Myometrial cell (primary cell): ENCODE data around the gene TTC17. TPM values are rescaled to one million over a fixed set of nuclear protein-coding genes. Genes with fewer than 3 reads are reported as not detected.

Experiments
- total RNA-seq: library from RNA; depleted of rRNA; stranded (reverse); fragments of >200 nt; gene quantifications from 2 replicates; pipeline ENCODE4 v1.2.3, GENCODE V29; 2015

Gene TTC17, protein sequence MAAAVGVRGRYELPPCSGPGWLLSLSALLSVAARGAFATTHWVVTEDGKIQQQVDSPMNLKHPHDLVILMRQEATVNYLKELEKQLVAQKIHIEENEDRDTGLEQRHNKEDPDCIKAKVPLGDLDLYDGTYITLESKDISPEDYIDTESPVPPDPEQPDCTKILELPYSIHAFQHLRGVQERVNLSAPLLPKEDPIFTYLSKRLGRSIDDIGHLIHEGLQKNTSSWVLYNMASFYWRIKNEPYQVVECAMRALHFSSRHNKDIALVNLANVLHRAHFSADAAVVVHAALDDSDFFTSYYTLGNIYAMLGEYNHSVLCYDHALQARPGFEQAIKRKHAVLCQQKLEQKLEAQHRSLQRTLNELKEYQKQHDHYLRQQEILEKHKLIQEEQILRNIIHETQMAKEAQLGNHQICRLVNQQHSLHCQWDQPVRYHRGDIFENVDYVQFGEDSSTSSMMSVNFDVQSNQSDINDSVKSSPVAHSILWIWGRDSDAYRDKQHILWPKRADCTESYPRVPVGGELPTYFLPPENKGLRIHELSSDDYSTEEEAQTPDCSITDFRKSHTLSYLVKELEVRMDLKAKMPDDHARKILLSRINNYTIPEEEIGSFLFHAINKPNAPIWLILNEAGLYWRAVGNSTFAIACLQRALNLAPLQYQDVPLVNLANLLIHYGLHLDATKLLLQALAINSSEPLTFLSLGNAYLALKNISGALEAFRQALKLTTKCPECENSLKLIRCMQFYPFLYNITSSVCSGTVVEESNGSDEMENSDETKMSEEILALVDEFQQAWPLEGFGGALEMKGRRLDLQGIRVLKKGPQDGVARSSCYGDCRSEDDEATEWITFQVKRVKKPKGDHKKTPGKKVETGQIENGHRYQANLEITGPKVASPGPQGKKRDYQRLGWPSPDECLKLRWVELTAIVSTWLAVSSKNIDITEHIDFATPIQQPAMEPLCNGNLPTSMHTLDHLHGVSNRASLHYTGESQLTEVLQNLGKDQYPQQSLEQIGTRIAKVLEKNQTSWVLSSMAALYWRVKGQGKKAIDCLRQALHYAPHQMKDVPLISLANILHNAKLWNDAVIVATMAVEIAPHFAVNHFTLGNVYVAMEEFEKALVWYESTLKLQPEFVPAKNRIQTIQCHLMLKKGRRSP
- total RNA-seq, result 22.5 and 25.7 TPM in 2 replicates

DNA sequence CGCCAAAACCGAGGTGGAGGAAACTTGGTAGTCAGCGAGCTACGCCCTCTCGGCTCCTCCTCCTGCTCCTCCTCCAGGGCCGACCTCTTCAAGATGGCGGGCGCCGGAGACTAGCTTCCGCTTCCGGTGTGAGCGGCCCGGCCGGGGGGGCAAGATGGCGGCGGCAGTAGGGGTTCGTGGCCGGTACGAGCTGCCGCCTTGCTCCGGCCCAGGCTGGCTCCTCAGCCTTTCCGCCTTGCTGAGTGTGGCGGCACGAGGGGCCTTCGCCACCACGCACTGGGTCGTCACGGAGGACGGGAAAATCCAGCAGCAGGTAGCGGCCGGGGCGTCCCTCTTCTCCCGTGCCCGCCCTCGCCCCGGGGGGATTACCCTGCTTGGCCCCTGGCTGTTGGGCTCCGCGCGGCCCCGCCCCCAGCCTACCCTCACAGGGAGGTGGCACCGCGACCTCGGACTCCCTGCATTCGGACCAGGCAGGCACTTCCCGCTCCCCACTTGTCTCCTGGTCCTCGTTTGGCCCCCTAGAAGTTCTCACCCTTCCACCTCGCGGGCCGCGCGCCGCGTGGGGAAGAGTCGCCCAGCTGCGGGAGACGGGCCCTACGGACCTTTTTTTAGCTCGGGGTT, at the start of gene TTC17:
Gene TTC17, plus strand, starts transcription at position 120 of the 621 bp plus-strand sequence. Its CDS starts 35 bp downstream, at position 155.

DNA sequence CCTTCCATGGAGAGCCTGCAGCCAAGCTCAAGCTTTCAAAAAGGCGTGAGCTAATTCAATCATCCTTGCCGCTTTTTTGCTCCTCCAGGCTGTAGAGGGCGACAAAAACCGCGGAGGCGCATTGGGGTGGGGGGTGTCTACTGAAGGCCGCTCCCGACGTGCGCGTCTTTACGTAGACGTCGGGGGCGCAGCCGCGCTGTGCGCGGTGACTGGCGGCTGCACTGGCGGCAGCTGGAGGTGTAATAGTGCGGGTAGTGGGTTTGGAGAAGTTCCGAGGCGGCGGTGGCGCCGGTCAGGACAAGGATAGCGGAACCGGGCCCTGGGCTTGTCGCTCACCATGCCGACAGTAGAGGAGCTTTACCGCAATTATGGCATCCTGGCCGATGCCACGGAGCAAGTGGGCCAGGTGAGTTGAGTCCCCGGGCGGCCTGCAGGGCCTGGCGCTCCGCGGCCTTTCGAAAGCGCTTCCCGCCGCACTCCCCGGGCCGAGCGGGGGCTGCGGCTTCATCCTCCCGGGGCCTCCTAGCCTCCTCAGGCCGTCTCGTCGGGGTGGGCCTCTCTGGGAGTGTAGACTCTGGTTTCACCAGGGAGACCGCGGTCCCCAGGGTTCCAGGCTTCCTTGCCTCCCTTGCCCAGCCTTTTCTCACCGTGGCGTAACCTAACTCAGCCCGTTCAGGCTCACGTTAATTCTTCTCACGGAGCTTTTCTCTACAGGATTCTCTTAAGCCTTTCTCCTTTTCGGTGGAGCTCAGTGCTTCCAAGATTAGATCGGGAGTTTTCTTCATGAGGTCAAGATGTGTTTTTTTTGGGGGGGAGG, 46.7 kb upstream of the TTC17 start, which contains the start of gene API5:
Gene API5, plus strand, starts transcription at position 206 of the 817 bp plus-strand sequence. Its CDS starts 132 bp downstream, at position 338.

Other genes starting within 250 kb of the TTC17 start
- 56.5 and 96.2 TPM in 2 replicates for gene API5, start 46.9 kb upstream of the TTC17 start, total RNA-seq